Pancreas (tissue), 10 donors: ENCODE results near the gene GGNBP2. TPM values are rescaled to one million over a fixed set of nuclear protein-coding genes. Genes with fewer than 3 reads are reported as not detected.

Experiments
- ATAC-seq, 4 donors: fragments of 200-7000 bp; cut with Tn5 transposase; one replicate each; pipeline versions ENCODE4 v1.8.0 to v1.9.1; 2020; ENCODE audit warnings: mild to moderate bottlenecking in 4 of 4, moderate library complexity in 4 of 4
- DNase-seq, 6 donors: peaks; one replicate each; pipeline ENCODE4 v3.0.0-alpha.2; 2020
- FAIRE-seq: peaks from 2 replicates; lab custom pipeline; 2012; peaks lifted over from hg19 to GRCh38; lab: Jason Lieb, UNC
- H3K27ac ChIP-seq, 4 donors: fragments of 200-600 bp; sonication (generic); 1 replicate in 3 of 4; 2 replicates in 1 of 4; pipeline versions ENCODE4 v1.5.0 to v1.8.0; 2020
- H3K27me3 ChIP-seq, 4 donors: fragments of 200-600 bp; one replicate each; pipeline ENCODE4 v1.8.0; 2021
- H3K36me3 ChIP-seq, 3 donors: fragments of 200-600 bp; sonication (generic) in 1 of 3; one replicate each; pipeline versions ENCODE4 v1.5.0 to v1.8.0; 2020 to 2021
- H3K4me1 ChIP-seq, 3 donors: fragments of 200-600 bp; one replicate each; pipeline ENCODE4 v1.8.0; 2021
- H3K4me3 ChIP-seq, 4 donors: fragments of 200-600 bp; sonication (generic) in 2 of 4; one replicate each; pipeline versions ENCODE4 v1.5.0 to v1.8.0; 2020 to 2021
- H3K9me3 ChIP-seq, 4 donors: fragments of 200-600 bp; one replicate each; pipeline ENCODE4 v1.8.0; 2021
- CTCF ChIP-seq, 4 donors: fragments of 200-600 bp; sonication (generic) in 3 of 4; IDR thresholded peaks; one replicate each; pipeline versions ENCODE4 v1.5.0 to v1.8.0; 2021; ENCODE audit warnings: antibody characterized with exemption in 4 of 4
- WGBS, 2 donors: extraction: QIAGEN DNeasy Blood & Tissue Kit; methylation state at CpG; one replicate each; pipeline ENCODE4 v1.1.7; 2013; 5-methylcytosine and 5-hydroxymethylcytosine counted together
- intact Hi-C, 3 donors: fragments of 100-400 bp; cut with DNase I; formaldehyde crosslinking; loops; one replicate each; pipeline versions ENCODE4 v1.11.1 to v1.14.2; 2022
- polyA plus RNA-seq, 2 donors: library from polyadenylated mRNA; stranded (reverse); fragments of 200-250 nt; gene quantifications; one replicate each; pipeline ENCODE4 v1.2.3, GENCODE V29; 2013
- total RNA-seq, 6 donors: library from RNA; stranded (reverse); fragmentation: NEBNext Ultra II Directional in 4 of 6; extraction: Animal tissue kit (Norgen Biotek cat#: 25700) in 4 of 6; gene quantifications; one replicate each; pipeline versions ENCODE4 v1.2.1 to v1.2.4, GENCODE V29; 2021 to 2023
- donor health status: healthy with polysubstance abuse.
- donor health status: DM: no; HTN: no; CAD: no; lungs with moderate emphysema.
- donor health status: DM: no; HTN: no; CAD: no.
- donor health status: control.
- donor health status: control.
- donor health status: Bipolar disorder and iron deficiency.
- donor health status: DM: yes; HTN: yes; CAD: no.
- donor health status: DM: no; HTN: no; CAD: no.
- donor health status: DM: no; HTN: no; CAD: no.
- donor health status: DM: yes; HTN: yes; CAD: no.

GGNBP2 gene
- total and polyA plus RNA-seq, 8 donors, result 27.3 to 41.8 (median 36.7) TPM

- 89 to 93% methylated on average over 7 of the region's 7 CpGs for WGBS, 2 donors
- TF ChIP-seq CTCF (IDR thresholded peaks at IDR 0.05), result no peak
- no peak overlapping the region for H3K27ac ChIP-seq
- no peak overlapping the region for H3K4me3 ChIP-seq
- FAIRE-seq, result no peak
- H3K36me3 ChIP-seq, result peaks cover 0 to 13% (median 3%) of the 10 kb centered on the region in 3 donors
- no peaks in the 10 kb centered on the region for H3K4me1 ChIP-seq
- ATAC-seq, result no peak
- H3K27me3 ChIP-seq, result no peaks in the 10 kb centered on the region
- peak in 1 of 6 donors; percentile 25 for DNase-seq
- H3K9me3 ChIP-seq, result no peaks in the 10 kb centered on the region
- intact Hi-C loops, result loop anchor here in 1 of 3 donors (5.0 kb wide), 1 partner anchor 554 kb away; no protein-coding TSS in a partner anchor
These were observed 41.1 kb upstream of the GGNBP2 start for GRCh38 chr17:36503456-36504155.

- Histone ChIP-seq H3K4me1 (no peaks in the 10 kb centered on the region), H3K4me3 (no peak overlapping the region), H3K27me3 (no peaks in the 10 kb centered on the region), H3K36me3 (peaks cover 0 to 9% (median 3%) of the 10 kb centered on the region in 3 donors), H3K27ac (no peak overlapping the region), H3K9me3 (no peaks in the 10 kb centered on the region)
- no peak for FAIRE-seq
- DNase-seq, result no peak
- intact Hi-C loops, result loop anchor here in 1 of 3 donors (5.0 kb wide), 1 partner anchor 553 kb away; no protein-coding TSS in a partner anchor
- no peak for ATAC-seq
- no peak for TF ChIP-seq CTCF (IDR thresholded peaks at IDR 0.05)
- 96% methylated on average over 5 of the region's 5 CpGs for WGBS, 2 donors
These were observed 40.6 kb upstream of the GGNBP2 start for GRCh38 chr17:36504156-36504545.

GRCh38 chr17:36505171-36505570, 39.5 kb upstream of the GGNBP2 start:
- no peak for DNase-seq
- Histone ChIP-seq H3K4me3 (no peak overlapping the region), H3K36me3 (peaks cover 0 to 9% (median 3%) of the 10 kb centered on the region in 3 donors), H3K9me3 (no peaks in the 10 kb centered on the region), H3K27ac (no peak overlapping the region), H3K27me3 (no peaks in the 10 kb centered on the region), H3K4me1 (no peaks in the 10 kb centered on the region)
- ATAC-seq, result no peak
- 94 to 96% methylated on average over 8 of the region's 8 CpGs for WGBS, 2 donors
- intact Hi-C loops, result no loop called here
- FAIRE-seq, result no peak
- no peak for TF ChIP-seq CTCF (IDR thresholded peaks at IDR 0.05)

GRCh38 chr17:36506249-36506826, 38.4 kb upstream of the GGNBP2 start:
- intact Hi-C loops, result no loop called here
- Histone ChIP-seq H3K4me1 (no peaks in the 10 kb centered on the region), H3K27ac (no peak overlapping the region), H3K36me3 (peaks cover 0 to 9% (median 3%) of the 10 kb centered on the region in 3 donors), H3K27me3 (no peaks in the 10 kb centered on the region), H3K4me3 (no peak overlapping the region), H3K9me3 (no peaks in the 10 kb centered on the region)
- 86 to 89% methylated on average over 6 of the region's 6 CpGs for WGBS, 2 donors
- no peak for ATAC-seq
- FAIRE-seq, result no peak
- no peak for DNase-seq
- TF ChIP-seq CTCF (IDR thresholded peaks at IDR 0.05), result no peak

- DNase-seq, result no peak
- 84 to 92% methylated on average over 11 of the region's 11 CpGs for WGBS, 2 donors
- no peak overlapping the region for H3K27ac ChIP-seq
- TF ChIP-seq CTCF (IDR thresholded peaks at IDR 0.05), result no peak
- intact Hi-C loops, result no loop called here
- H3K9me3 ChIP-seq, result no peaks in the 10 kb centered on the region
- H3K4me3 ChIP-seq, result no peak overlapping the region
- H3K36me3 ChIP-seq, result peaks cover 0 to 9% (median 3%) of the 10 kb centered on the region in 3 donors
- FAIRE-seq, result no peak
- no peak for ATAC-seq
- no peaks in the 10 kb centered on the region for H3K27me3 ChIP-seq
- H3K4me1 ChIP-seq, result no peaks in the 10 kb centered on the region
These were observed 37.9 kb upstream of the GGNBP2 start for GRCh38 chr17:36506831-36507230.
